Liver (tissue), 3 donors: ENCODE data around the gene ABLIM2.

Source experiments
- EGR1 ChIP-seq, 2 donors: IDR thresholded peaks; 2 replicates each; pipeline ENCODE4 v1.6.1; 2016 to 2018; ENCODE audit warnings: antibody characterized with exemption in 2 of 2, low read depth in 2 of 2
- GABPA ChIP-seq, 2 donors: IDR thresholded peaks in 1 of 2; conservative IDR thresholded peaks in 1 of 2; 2 replicates each; pipeline ENCODE4 v1.6.1; 2016; ENCODE audit warnings: antibody characterized with exemption in 2 of 2, mild to moderate bottlenecking in 1 of 2, moderate library complexity in 1 of 2
- JUND ChIP-seq, 2 donors: IDR thresholded peaks; 2 replicates each; pipeline ENCODE4 v1.6.1; 2016; ENCODE audit warnings: antibody characterized with exemption in 2 of 2
- NR2F2 ChIP-seq: IDR thresholded peaks from 2 replicates; pipeline ENCODE4 v1.6.1; 2016; ENCODE audit warnings: antibody characterized with exemption
- RAD21 ChIP-seq, 2 donors: IDR thresholded peaks; 2 replicates each; pipeline ENCODE4 v1.6.1; 2016; ENCODE audit warnings: antibody characterized with exemption in 2 of 2, mild to moderate bottlenecking in 2 of 2
- RXRA ChIP-seq, 2 donors: IDR thresholded peaks; 2 replicates each; pipeline ENCODE4 v1.6.1; 2017 to 2018; ENCODE audit warnings: antibody characterized with exemption in 2 of 2, mild to moderate bottlenecking in 1 of 2
- SP1 ChIP-seq: IDR thresholded peaks from 2 replicates; pipeline ENCODE4 v1.6.1; 2018; ENCODE audit warnings: antibody characterized with exemption, mild to moderate bottlenecking
- TAF1 ChIP-seq: conservative IDR thresholded peaks from 2 replicates; pipeline ENCODE4 v1.6.1; 2016; ENCODE audit warnings: antibody characterized with exemption, mild to moderate bottlenecking
- YY1 ChIP-seq: IDR thresholded peaks from 2 replicates; pipeline ENCODE4 v1.6.1; 2016; ENCODE audit warnings: antibody characterized with exemption, mild to moderate bottlenecking
- TF ChIP-seq, protein P1 (sequence below): fragments of 150-350 bp; IDR thresholded peaks from 2 replicates; pipeline ENCODE4 v1.5.1; 2017; ENCODE audit warnings: improper control_type of control experiment, low read depth, low read length; ENCODE audit not compliant: missing input control
- TF ChIP-seq, protein P2 (sequence below): IDR thresholded peaks from 2 replicates; pipeline ENCODE4 v1.6.1; 2016; ENCODE audit warnings: antibody characterized with exemption, mild to moderate bottlenecking
- TF ChIP-seq, protein P3 (sequence below): IDR thresholded peaks from 2 replicates; pipeline ENCODE4 v1.6.1; 2016; ENCODE audit warnings: antibody characterized with exemption
- TF ChIP-seq, protein P4 (sequence below): IDR thresholded peaks from 2 replicates; pipeline ENCODE4 v1.6.1; 2016; ENCODE audit warnings: antibody characterized with exemption
- donor health status: healthy.
- donor health status: healthy.

DNA sequence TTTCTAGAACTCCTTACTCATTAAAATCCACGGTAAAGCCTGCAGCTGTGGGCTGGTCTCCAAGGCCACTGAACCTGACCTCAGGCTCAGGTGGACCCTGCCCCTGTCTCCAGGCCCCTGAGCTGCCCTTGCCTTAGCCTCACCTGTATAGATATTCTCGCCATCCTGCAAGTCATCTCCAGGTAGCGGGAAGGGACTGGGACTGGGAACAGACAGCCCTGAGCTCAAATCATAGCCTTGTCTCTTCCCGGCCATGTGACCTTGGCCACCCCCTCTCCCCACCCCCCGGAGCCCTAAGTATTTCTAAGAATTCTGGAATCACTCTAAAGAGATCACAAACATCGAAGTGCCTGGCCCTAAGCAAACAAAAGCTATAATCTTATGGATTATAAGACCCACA is 17.7 kb downstream of the ABLIM2 start:
- TF ChIP-seq GABPA (IDR thresholded peaks at IDR 0.05 in 1 of 2, conservative IDR thresholded peaks at IDR 0.05 in 1 of 2), result no peak
- TF ChIP-seq, protein P1, sequence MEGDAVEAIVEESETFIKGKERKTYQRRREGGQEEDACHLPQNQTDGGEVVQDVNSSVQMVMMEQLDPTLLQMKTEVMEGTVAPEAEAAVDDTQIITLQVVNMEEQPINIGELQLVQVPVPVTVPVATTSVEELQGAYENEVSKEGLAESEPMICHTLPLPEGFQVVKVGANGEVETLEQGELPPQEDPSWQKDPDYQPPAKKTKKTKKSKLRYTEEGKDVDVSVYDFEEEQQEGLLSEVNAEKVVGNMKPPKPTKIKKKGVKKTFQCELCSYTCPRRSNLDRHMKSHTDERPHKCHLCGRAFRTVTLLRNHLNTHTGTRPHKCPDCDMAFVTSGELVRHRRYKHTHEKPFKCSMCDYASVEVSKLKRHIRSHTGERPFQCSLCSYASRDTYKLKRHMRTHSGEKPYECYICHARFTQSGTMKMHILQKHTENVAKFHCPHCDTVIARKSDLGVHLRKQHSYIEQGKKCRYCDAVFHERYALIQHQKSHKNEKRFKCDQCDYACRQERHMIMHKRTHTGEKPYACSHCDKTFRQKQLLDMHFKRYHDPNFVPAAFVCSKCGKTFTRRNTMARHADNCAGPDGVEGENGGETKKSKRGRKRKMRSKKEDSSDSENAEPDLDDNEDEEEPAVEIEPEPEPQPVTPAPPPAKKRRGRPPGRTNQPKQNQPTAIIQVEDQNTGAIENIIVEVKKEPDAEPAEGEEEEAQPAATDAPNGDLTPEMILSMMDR, result no peak
- no peak for TF ChIP-seq EGR1 (IDR thresholded peaks at IDR 0.05; ENCODE audit: low read depth in 2 of 2)
- no peak for TF ChIP-seq RAD21 (IDR thresholded peaks at IDR 0.05)
- TF ChIP-seq, protein P2, sequence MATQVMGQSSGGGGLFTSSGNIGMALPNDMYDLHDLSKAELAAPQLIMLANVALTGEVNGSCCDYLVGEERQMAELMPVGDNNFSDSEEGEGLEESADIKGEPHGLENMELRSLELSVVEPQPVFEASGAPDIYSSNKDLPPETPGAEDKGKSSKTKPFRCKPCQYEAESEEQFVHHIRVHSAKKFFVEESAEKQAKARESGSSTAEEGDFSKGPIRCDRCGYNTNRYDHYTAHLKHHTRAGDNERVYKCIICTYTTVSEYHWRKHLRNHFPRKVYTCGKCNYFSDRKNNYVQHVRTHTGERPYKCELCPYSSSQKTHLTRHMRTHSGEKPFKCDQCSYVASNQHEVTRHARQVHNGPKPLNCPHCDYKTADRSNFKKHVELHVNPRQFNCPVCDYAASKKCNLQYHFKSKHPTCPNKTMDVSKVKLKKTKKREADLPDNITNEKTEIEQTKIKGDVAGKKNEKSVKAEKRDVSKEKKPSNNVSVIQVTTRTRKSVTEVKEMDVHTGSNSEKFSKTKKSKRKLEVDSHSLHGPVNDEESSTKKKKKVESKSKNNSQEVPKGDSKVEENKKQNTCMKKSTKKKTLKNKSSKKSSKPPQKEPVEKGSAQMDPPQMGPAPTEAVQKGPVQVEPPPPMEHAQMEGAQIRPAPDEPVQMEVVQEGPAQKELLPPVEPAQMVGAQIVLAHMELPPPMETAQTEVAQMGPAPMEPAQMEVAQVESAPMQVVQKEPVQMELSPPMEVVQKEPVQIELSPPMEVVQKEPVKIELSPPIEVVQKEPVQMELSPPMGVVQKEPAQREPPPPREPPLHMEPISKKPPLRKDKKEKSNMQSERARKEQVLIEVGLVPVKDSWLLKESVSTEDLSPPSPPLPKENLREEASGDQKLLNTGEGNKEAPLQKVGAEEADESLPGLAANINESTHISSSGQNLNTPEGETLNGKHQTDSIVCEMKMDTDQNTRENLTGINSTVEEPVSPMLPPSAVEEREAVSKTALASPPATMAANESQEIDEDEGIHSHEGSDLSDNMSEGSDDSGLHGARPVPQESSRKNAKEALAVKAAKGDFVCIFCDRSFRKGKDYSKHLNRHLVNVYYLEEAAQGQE, result no peak
- TF ChIP-seq RXRA (IDR thresholded peaks at IDR 0.05), result no peak
- TF ChIP-seq, protein P3, sequence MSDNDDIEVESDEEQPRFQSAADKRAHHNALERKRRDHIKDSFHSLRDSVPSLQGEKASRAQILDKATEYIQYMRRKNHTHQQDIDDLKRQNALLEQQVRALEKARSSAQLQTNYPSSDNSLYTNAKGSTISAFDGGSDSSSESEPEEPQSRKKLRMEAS, result no peak
- TF ChIP-seq JUND (IDR thresholded peaks at IDR 0.05), result no peak
- TF ChIP-seq NR2F2, result no peak
- TF ChIP-seq TAF1, result no peak
- TF ChIP-seq YY1, result no peak
- no peak for TF ChIP-seq SP1
- TF ChIP-seq, protein P4, sequence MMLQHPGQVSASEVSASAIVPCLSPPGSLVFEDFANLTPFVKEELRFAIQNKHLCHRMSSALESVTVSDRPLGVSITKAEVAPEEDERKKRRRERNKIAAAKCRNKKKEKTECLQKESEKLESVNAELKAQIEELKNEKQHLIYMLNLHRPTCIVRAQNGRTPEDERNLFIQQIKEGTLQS, result no peak
